ENCODE measurements around the gene CYFIP2. TPM values are rescaled to one million over a fixed set of nuclear protein-coding genes. Genes with fewer than 3 reads are reported as not detected.

Gene CYFIP2
- total RNA-seq, 1 donor from 2014 or later: 37.4 TPM

- H3K36me3 Mint-ChIP-seq (ENCODE audit: low read depth): peaks cover 3% of the 10 kb centered on the region
- H3K4me3 Mint-ChIP-seq (ENCODE audit: unreplicated experiment): no peak overlapping the region
- H3K27ac Mint-ChIP-seq (ENCODE audit: unreplicated experiment): no peak overlapping the region
- DNase-seq (ENCODE audit: low spot score): no peak
- H3K9me3 Mint-ChIP-seq (ENCODE audit: low read depth): no peaks in the 10 kb centered on the region
- TF ChIP-seq CTCF (IDR thresholded peaks at IDR 0.05): no peak
- no peaks in the 10 kb centered on the region for H3K27me3 Mint-ChIP-seq (ENCODE audit: low read depth)
- no peaks in the 10 kb centered on the region for H3K4me1 Mint-ChIP-seq (ENCODE audit: low read depth)
These were observed 92.9 kb downstream of the CYFIP2 start for GRCh38 chr5:157358871-157359270.

GRCh38 chr5:157359356-157360055 is 93.6 kb downstream of the CYFIP2 start:
- no peaks in the 10 kb centered on the region for H3K9me3 Mint-ChIP-seq (ENCODE audit: low read depth)
- peaks cover 3% of the 10 kb centered on the region for H3K36me3 Mint-ChIP-seq (ENCODE audit: low read depth)
- no peak for TF ChIP-seq CTCF (IDR thresholded peaks at IDR 0.05)
- no peak overlapping the region for H3K4me3 Mint-ChIP-seq (ENCODE audit: unreplicated experiment)
- peak overlapping the region; percentile 19 for H3K27ac Mint-ChIP-seq (ENCODE audit: unreplicated experiment)
- no peak for DNase-seq (ENCODE audit: low spot score)
- H3K4me1 Mint-ChIP-seq (ENCODE audit: low read depth): no peaks in the 10 kb centered on the region
- H3K27me3 Mint-ChIP-seq (ENCODE audit: low read depth): no peaks in the 10 kb centered on the region

- Mint-ChIP-seq H3K4me1 (ENCODE audit: low read depth) (peaks cover 6% of the 10 kb centered on the region), H3K4me3 (ENCODE audit: unreplicated experiment) (no peak overlapping the region)
- no peak for DNase-seq (ENCODE audit: low spot score)
These were observed 96.1 kb downstream of the CYFIP2 start for GRCh38 chr5:157362012-157362411.

GRCh38 chr5:157362502-157362901 is 96.6 kb downstream of the CYFIP2 start:
- Mint-ChIP-seq H3K9me3 (ENCODE audit: low read depth) (no peaks in the 10 kb centered on the region), H3K4me3 (ENCODE audit: unreplicated experiment) (no peak overlapping the region), H3K27ac (ENCODE audit: unreplicated experiment) (no peak overlapping the region), H3K36me3 (ENCODE audit: low read depth) (peaks cover 3% of the 10 kb centered on the region), H3K27me3 (ENCODE audit: low read depth) (no peaks in the 10 kb centered on the region), H3K4me1 (ENCODE audit: low read depth) (peaks cover 11% of the 10 kb centered on the region)
- no peak for DNase-seq (ENCODE audit: low spot score)
- no peak for TF ChIP-seq CTCF (IDR thresholded peaks at IDR 0.05)

More at GRCh38 chr5:157362012-157362411, 96.1 kb downstream of the CYFIP2 start:
- no peaks in the 10 kb centered on the region for H3K27me3 Mint-ChIP-seq (ENCODE audit: low read depth)
- no peaks in the 10 kb centered on the region for H3K9me3 Mint-ChIP-seq (ENCODE audit: low read depth)
- peaks cover 3% of the 10 kb centered on the region for H3K36me3 Mint-ChIP-seq (ENCODE audit: low read depth)
- no peak for TF ChIP-seq CTCF (IDR thresholded peaks at IDR 0.05)
- no peak overlapping the region for H3K27ac Mint-ChIP-seq (ENCODE audit: unreplicated experiment)

- peaks cover 3% of the 10 kb centered on the region for H3K36me3 Mint-ChIP-seq (ENCODE audit: low read depth)
- peaks cover 14% of the 10 kb centered on the region for H3K4me1 Mint-ChIP-seq (ENCODE audit: low read depth)
- no peaks in the 10 kb centered on the region for H3K9me3 Mint-ChIP-seq (ENCODE audit: low read depth)
- TF ChIP-seq CTCF (IDR thresholded peaks at IDR 0.05): no peak
- H3K27me3 Mint-ChIP-seq (ENCODE audit: low read depth): no peaks in the 10 kb centered on the region
- no peak overlapping the region for H3K4me3 Mint-ChIP-seq (ENCODE audit: unreplicated experiment)
- DNase-seq (ENCODE audit: low spot score): no peak
- no peak overlapping the region for H3K27ac Mint-ChIP-seq (ENCODE audit: unreplicated experiment)
These were observed 97.1 kb downstream of the CYFIP2 start for GRCh38 chr5:157362982-157363381.
